Erythroblast (primary cell): Measurements from ENCODE around the gene GOLGA8Q.
"Not testable (repeated sequence)": the region's sequence is repeated elsewhere in the genome, so short reads cannot be mapped to it uniquely, and the experiment has no call there.

ENCODE experiments used
- GATA1 ChIP-seq: IDR thresholded peaks from 2 replicates; pipeline ENCODE4 v1.6.1; 2011; ENCODE audit warnings: low read depth, mild to moderate bottlenecking, control low read depth, low read length, moderate library complexity
- POLR2A ChIP-seq: IDR thresholded peaks from 2 replicates; pipeline ENCODE4 v1.6.1; 2011; ENCODE audit warnings: mild to moderate bottlenecking, low read length

GRCh38 chr15:30525912-30526311 lies 25.9 kb upstream of the GOLGA8Q start:
- not testable (repeated sequence) for TF ChIP-seq POLR2A, GATA1
